OCI-LY7 (cell line): ENCODE results near the gene THOP1. TPM values are rescaled to one million over a fixed set of nuclear protein-coding genes. Genes with fewer than 3 reads are reported as not detected.

Experiments used
- BruUV-seq: library from RNA; stranded (reverse); fragments of 400-500 nt; replicated peaks from 2 replicates; lab custom pipeline; 2021; lab: Mats Ljungman, UMichigan
- CTCF ChIA-PET: fragments of 300-600 bp; sonication (Branson Sonifier 250); formaldehyde crosslinking; loops from one replicate; lab custom pipeline; 2022; ENCODE audit warnings: antibody characterized with exemption; ENCODE audit not compliant: unreplicated experiment; lab: Charles Lee
- POLR2A ChIA-PET: fragments of 300-600 bp; sonication (Branson Sonifier 250); formaldehyde crosslinking; loops from one replicate; lab custom pipeline; 2022; ENCODE audit warnings: antibody characterized with exemption; lab: Charles Lee
- DNase-seq: peaks from one replicate; pipeline ENCODE4 v3.0.0-alpha.2; 2015; ENCODE audit warnings: low spot score
- H2AFZ ChIP-seq: fragments of 200-600 bp; sonication (generic), shearing (Covaris generic); 2 replicates; pipeline ENCODE4 v1.6.1; 2014; ENCODE audit warnings: mild to moderate bottlenecking, antibody characterized with exemption, low read length, moderate library complexity
- H3K27ac ChIP-seq: fragments of 200-600 bp; sonication (generic); 2 replicates; pipeline ENCODE4 v1.5.1; 2014; ENCODE audit warnings: mixed run types, low read depth, mild to moderate bottlenecking, moderate library complexity, low read length, inconsistent platforms; ENCODE audit not compliant: poor library complexity, severe bottlenecking
- H3K36me3 ChIP-seq: fragments of 200-600 bp; sonication (generic); 2 replicates; pipeline ENCODE4 v1.6.1; 2014; ENCODE audit warnings: mild to moderate bottlenecking, antibody characterized with exemption, low read length, moderate library complexity, mixed read lengths; ENCODE audit not compliant: insufficient read depth
- H3K4me1 ChIP-seq: fragments of 200-600 bp; sonication (generic); 2 replicates; pipeline ENCODE4 v1.5.1; 2014; ENCODE audit warnings: mild to moderate bottlenecking, low read length; ENCODE audit not compliant: insufficient read depth, poor library complexity, severe bottlenecking
- H3K4me2 ChIP-seq: fragments of 200-600 bp; sonication (generic); 2 replicates; pipeline ENCODE4 v1.6.1; 2014; ENCODE audit warnings: mild to moderate bottlenecking, low read length
- H3K4me3 ChIP-seq: fragments of 200-600 bp; sonication (generic); 2 replicates; pipeline ENCODE4 v1.5.1; 2014; ENCODE audit warnings: mild to moderate bottlenecking, low read depth, low read length; ENCODE audit not compliant: poor library complexity, severe bottlenecking
- H3K79me2 ChIP-seq: fragments of 200-600 bp; sonication (generic); 2 replicates; pipeline ENCODE4 v1.6.1; 2016; ENCODE audit warnings: low read depth, mild to moderate bottlenecking, low read length, moderate library complexity, mixed read lengths; ENCODE audit not compliant: insufficient read depth
- H3K9me2 ChIP-seq: fragments of 200-600 bp; sonication (generic); 2 replicates; pipeline ENCODE4 v1.6.1; 2016; ENCODE audit warnings: mild to moderate bottlenecking, low read length, mixed read lengths; ENCODE audit not compliant: insufficient read depth
- H3K9me3 ChIP-seq: fragments of 200-600 bp; sonication (generic); 2 replicates; pipeline ENCODE4 v1.6.1; 2014; ENCODE audit warnings: mild to moderate bottlenecking, mixed run types, low read length, mixed read lengths
- H4K20me1 ChIP-seq: fragments of 200-600 bp; sonication (generic); 2 replicates; pipeline ENCODE4 v1.6.1; 2014; ENCODE audit warnings: mild to moderate bottlenecking, antibody characterized with exemption, low read length, moderate library complexity, mixed read lengths; ENCODE audit not compliant: insufficient read depth
- EZH2phosphoT487 ChIP-seq: fragments of 200-600 bp; sonication (generic); IDR thresholded peaks from 2 replicates; pipeline ENCODE4 v1.6.1; 2018; ENCODE audit warnings: low read depth, borderline replicate concordance, mild to moderate bottlenecking, mixed run types, antibody characterized with exemption, low read length, moderate library complexity, mixed read lengths
- intact Hi-C: fragments of 100-400 bp; cut with micrococcal nuclease; formaldehyde crosslinking; loops from one replicate; pipeline ENCODE4 v1.10.0; 2022; ENCODE audit not compliant: unreplicated experiment
- total RNA-seq, 2 experiments: library from RNA; depleted of rRNA in 1 of 2; stranded (reverse); fragments of >200 nt in 1 of 2; shearing (Covaris generic) in 1 of 2; gene quantifications; 2 replicates each; pipeline ENCODE4 v1.2.3, GENCODE V29; 2014 to 2022
- TF ChIP-seq, protein P1 (sequence below): fragments of 200-600 bp; sonication (generic); conservative IDR thresholded peaks from 2 replicates; pipeline ENCODE4 v1.5.1; 2014; ENCODE audit warnings: mild to moderate bottlenecking, antibody characterized with exemption, low read length, moderate library complexity, mixed read lengths

Gene THOP1
- total RNA-seq, 2 experiments from 2014 or later = 170 to 191 TPM

DNA sequence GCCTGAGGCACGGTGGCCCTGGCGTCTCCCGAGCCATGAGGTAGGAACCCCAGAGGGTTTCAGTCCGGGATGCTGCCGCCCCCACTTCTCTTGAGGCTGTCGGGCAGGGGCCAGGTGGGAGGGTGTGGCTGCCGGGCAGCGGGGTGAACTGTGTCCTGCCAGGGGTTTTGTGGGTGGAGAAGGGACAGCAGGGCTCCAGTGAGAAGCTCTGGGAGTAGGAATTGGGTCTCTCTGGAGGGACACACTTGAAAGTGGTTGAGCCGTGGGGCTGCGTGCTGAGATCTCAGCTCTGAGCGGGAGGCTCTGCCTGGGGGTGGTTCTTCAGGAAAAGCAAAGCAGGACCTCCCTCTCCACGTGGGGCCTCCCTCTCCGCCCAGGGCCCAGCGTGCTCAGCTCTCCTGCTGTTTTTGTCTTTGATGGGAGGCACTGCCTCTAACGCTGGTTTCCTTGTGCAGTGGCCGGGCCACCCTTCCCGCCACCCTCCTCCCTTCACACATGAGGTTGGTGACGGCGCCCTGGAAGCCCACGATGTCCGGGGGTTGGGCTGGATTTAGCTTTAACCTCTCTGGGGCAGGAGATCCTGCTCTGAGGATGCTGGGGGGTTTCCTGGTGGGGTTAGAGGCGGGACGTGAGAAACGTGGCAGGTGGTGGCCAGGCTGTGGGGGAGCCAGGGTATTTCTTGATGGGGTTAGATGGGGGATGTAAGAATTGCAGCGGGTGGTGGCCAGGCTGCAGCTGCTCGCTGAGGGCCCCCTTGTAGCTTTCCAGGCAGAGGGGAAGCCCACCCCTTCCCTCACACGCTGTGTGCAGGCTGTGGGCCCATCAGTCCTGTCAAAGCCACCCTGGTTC, 19.1 kb downstream of the THOP1 start:
- H3K4me1 ChIP-seq = no peaks in the 10 kb centered on the region
- H3K4me3 ChIP-seq = no peak overlapping the region
- TF ChIP-seq EZH2phosphoT487 = no peak
- TF ChIP-seq, protein P1, sequence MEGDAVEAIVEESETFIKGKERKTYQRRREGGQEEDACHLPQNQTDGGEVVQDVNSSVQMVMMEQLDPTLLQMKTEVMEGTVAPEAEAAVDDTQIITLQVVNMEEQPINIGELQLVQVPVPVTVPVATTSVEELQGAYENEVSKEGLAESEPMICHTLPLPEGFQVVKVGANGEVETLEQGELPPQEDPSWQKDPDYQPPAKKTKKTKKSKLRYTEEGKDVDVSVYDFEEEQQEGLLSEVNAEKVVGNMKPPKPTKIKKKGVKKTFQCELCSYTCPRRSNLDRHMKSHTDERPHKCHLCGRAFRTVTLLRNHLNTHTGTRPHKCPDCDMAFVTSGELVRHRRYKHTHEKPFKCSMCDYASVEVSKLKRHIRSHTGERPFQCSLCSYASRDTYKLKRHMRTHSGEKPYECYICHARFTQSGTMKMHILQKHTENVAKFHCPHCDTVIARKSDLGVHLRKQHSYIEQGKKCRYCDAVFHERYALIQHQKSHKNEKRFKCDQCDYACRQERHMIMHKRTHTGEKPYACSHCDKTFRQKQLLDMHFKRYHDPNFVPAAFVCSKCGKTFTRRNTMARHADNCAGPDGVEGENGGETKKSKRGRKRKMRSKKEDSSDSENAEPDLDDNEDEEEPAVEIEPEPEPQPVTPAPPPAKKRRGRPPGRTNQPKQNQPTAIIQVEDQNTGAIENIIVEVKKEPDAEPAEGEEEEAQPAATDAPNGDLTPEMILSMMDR = no peak
- no peak overlapping the region for H3K27ac ChIP-seq
- H4K20me1 ChIP-seq = no peaks in the 10 kb centered on the region
- H3K79me2 ChIP-seq = no peaks in the 10 kb centered on the region
- no peak overlapping the region for H2AFZ ChIP-seq
- DNase-seq = no peak
- H3K9me3 ChIP-seq = no peaks in the 10 kb centered on the region
- CTCF ChIA-PET = no interaction called here
- H3K4me2 ChIP-seq = no peak overlapping the region
- no peaks in the 10 kb centered on the region for H3K9me2 ChIP-seq
- POLR2A ChIA-PET = no interaction called here
- peaks cover 92% of the 10 kb centered on the region for H3K36me3 ChIP-seq
- BruUV-seq = no TSS peak
- intact Hi-C loops = no loop called here

GRCh38 chr19:2805261-2805900, 20.1 kb downstream of the THOP1 start:
- no peak for DNase-seq

More at GRCh38 chr19:2805261-2805900, 20.1 kb downstream of the THOP1 start:
- no peak overlapping the region for H3K4me3 ChIP-seq
- H3K9me3 ChIP-seq = no peaks in the 10 kb centered on the region
- H3K4me2 ChIP-seq = no peak overlapping the region
- ChIA-PET CTCF (no interaction called here), POLR2A (no interaction called here)
- H3K27ac ChIP-seq = no peak overlapping the region
- no peaks in the 10 kb centered on the region for H3K4me1 ChIP-seq
- no peak overlapping the region for H2AFZ ChIP-seq
- H4K20me1 ChIP-seq = no peaks in the 10 kb centered on the region
- no peaks in the 10 kb centered on the region for H3K79me2 ChIP-seq
- H3K36me3 ChIP-seq = peaks cover 93% of the 10 kb centered on the region
- H3K9me2 ChIP-seq = no peaks in the 10 kb centered on the region
- intact Hi-C loops = no loop called here
- TF ChIP-seq, protein P1 = no peak
- no peak for TF ChIP-seq EZH2phosphoT487
- no TSS peak for BruUV-seq
